Measurements from ENCODE around the gene ZBBX.

The ZBBX gene

DNA sequence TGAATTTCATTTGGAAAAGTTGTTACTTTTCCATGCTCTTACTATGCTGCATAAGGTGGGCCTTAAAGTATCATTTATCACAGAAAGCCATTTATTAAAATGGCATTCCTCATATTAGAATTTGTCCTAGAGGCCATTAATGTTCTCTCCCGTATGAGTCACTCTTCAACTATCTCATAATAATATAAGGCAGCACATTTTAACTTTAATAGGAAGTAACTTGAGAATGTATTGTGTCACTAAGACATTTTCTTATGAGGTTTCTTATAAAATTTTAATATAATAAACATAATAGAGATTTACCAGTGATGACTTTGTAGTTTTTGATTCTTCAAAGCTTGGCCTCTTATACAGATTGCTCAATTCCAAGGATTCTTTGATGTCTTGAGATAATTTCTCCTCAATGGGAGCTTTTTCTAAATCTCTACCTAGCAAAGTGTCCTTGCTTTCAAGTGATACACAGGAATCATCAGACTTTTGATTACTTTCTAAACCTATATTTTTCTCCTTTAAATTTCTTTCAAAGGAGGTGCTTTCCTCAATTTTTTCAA, 74.7 kb downstream of the ZBBX start:
- DNase-seq (ENCODE audit: low spot score): no peak

DNA sequence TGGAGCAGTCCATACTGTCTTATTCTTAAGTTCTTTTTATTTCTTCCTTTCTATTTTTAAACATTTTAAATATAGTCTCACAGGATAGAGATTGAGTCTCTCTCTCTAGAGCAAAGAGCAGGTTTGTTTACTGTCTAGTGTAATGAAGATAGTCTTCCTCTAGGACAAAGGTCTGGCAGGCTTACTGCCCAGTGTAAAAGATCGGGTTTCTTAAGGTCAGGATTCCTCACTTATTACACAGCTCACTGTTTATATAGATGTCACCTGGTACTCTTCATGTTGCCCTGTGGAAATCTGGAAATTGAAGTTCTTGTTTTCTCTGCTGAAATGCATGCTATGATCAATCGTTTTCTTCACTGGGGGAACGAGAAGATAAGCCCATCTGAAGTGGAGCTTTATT, 76.0 kb downstream of the ZBBX start:
- DNase-seq (ENCODE audit: low spot score): no peak

DNA sequence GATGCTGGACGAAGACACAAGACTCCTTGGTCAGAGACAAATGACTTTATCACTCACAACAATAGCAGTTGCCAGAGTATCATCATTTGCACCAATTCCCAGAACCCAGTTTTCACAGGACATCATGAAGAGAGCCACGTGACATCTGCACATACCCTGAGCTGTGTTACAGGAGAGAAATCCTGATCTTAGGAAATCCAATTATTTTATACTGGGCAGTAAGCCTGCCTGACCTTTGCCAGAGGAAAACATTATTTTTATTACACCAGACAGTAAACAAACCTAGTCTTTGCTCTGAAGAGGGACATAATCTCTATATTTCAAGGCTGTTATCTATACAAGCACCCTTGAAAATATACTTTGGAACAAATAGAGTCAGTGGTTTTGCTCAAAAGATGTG, 77.4 kb downstream of the ZBBX start:
- no peak for DNase-seq (ENCODE audit: low spot score)

- no peak for DNase-seq (ENCODE audit: low spot score)
These were observed 79.9 kb downstream of the ZBBX start for GRCh38 chr3:167300207-167300606.

DNA sequence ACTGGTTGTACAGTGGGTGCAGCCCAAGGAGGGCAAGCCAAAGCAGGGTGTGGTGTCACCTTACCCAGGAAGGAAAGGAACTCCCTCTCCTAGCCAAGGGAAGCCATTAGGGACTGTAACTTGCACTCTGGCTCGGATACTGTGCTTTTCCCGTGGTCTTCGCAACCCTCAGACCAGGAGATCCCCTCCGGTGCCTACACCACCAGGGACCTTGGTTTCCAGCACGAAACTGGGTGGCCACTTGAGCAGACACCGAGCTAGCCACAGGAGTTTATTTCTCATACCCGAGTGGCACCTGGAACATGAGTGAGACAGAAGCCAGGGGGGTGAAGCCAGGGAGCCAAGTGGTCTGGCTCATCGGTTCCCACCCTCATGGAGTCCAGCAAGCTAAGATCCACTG, 90.7 kb downstream of the ZBBX start:
- no peak for DNase-seq (ENCODE audit: low spot score)

GRCh38 chr3:167288737-167289136, 91.4 kb downstream of the ZBBX start:
- no peak for DNase-seq (ENCODE audit: low spot score)

- DNase-seq (ENCODE audit: low spot score): no peak
These were observed 92.8 kb downstream of the ZBBX start for GRCh38 chr3:167287308-167287707.

DNA sequence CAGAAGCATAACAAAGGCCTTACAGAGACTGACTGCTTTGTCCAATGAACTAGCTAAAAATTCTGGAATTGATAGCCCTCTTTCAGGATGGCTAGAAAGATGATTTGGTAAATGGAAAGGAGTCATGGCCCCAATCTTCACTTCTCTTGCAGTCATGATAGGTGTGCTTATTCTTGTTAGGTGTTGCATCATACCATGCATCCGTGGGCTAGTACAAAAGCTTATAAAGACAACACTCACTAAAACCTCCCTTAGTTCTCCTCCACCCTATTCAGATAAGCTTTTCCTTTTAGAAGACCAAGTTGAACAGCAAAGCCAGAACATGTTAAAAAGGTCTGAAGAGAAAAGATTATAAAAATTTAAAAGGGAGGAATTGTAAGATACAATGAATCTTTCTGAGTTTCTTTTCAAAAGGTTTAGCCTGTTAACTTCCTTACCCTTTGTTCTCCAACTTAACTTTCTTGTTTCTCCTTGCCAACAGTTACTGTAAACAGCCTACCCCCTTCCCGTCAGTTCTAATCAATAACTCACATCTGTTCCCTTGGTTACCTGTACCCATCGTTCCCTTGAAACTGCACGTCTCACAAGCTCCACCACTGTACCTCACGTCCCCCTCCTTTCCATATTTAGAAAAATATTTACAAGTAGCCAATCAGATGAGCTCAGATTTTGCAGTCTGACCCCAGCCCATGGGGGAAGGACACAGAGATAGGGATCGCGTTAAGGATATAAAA, 105.8 kb downstream of the ZBBX start:
- DNase-seq (ENCODE audit: low spot score): no peak

DNA sequence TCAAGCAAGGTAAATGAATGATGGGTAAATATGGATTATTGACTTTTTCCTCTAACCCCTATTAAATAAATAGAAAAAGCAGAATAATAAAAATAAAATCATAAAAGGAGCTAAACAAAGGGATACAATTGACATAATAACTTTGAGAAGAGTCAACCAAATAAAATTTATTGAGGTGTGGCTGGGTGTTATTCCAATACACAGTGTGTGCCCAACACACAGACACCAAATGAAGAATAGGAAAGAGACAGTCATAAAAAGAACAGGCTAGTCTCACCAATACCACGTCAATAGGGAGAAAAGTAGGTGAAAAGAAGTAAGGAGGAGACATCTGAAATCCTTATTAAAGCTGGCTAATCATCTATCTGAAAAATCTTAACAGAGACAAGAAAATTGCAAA, 127.1 kb downstream of the ZBBX start:
- DNase-seq (ENCODE audit: low spot score): no peak

- no peak for DNase-seq (ENCODE audit: low spot score)
These were observed 128.4 kb downstream of the ZBBX start for GRCh38 chr3:167251678-167252077.

- no peak for DNase-seq (ENCODE audit: low spot score)
These were observed 133.8 kb downstream of the ZBBX start for GRCh38 chr3:167246252-167246651.

- no peak for DNase-seq (ENCODE audit: low spot score)
These were observed 138.8 kb downstream of the ZBBX start for GRCh38 chr3:167241048-167241845.

DNA sequence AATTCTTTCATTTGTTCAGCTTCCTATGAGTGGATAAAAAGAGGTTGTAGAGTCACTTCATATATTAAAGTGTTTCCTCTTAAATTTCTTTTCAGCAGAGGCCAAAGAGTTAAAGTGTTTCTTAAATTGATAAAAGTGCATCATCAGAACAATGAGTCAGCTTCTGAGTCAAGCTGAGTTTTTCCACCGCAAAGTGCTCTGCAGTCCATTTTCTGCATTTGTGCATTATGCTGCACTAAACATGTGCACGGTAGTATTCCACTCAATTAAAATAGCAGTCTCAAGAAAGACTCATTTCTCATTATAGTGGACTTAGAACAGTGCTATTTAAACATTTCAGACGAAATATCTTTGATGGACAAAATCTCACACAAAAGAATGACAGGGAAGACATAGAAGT, 152.0 kb downstream of the ZBBX start:
- no peak for DNase-seq (ENCODE audit: low spot score)

DNA sequence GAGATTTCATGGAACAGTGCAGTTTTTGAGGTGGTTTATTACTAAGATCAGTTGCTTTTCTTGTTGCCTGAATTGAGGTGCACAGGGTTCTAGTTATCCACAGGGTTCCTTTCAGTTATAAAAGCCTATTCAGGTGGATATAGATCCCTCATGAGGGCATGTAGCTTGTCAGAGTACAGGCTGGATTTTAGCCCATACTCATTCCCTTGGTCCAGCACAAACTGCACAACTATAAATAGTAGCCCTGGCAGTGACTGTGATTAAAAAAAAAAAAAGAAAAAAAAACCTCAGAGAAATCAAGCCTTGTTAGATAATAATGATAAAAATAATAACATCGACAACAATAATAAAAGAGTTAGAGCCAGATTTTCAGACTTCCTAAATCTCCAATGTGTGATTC, 154.3 kb downstream of the ZBBX start:
- DNase-seq (ENCODE audit: low spot score): no peak

GRCh38 chr3:167209011-167209410, 171.1 kb downstream of the ZBBX start:
- DNase-seq (ENCODE audit: low spot score): no peak

DNA sequence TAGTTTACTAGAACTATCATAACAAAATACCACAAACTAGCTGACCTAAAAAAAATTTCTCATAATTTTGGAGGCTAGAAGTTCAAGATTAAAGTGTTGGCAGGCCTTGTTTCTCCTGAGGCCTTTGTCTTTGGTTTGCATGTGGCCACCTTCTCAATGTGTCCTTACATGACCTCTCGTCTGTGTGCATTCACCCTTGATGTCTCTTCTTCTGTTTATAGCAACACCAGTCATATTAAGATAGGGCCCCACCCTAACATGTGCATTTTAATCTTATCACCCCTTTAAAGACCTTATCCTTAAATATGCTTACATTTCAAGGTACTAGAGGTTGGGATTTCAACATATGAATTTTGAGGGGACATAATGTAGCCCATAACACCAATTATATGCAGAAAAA, 177.0 kb downstream of the ZBBX start:
- DNase-seq (ENCODE audit: low spot score): no peak

GRCh38 chr3:167198949-167199600, 181.0 kb downstream of the ZBBX start:
- DNase-seq (ENCODE audit: low spot score): no peak

All from hematopoietic multipotent progenitor cell treated with erythropoietin and hydrocortisone succinate and interleukin-3 and kit ligand, for 17 days (in vitro differentiated cells).